Measurements from ENCODE around the gene MTMR1. TPM values are rescaled to one million over a fixed set of nuclear protein-coding genes. Genes with fewer than 3 reads are reported as not detected.

MTMR1 gene
- total RNA-seq, 2 donors from 2014 or later, result 10.2 to 21.0 TPM

GRCh38 chrX:150806827-150807226 is 113.6 kb downstream of the MTMR1 start:
- DNase-seq (ENCODE audit: low spot score), result no peak
- Histone ChIP-seq H3K9me3 (no peaks in the 10 kb centered on the region), H3K27ac (no peak overlapping the region), H3K4me3 (no peak overlapping the region), H3K4me1 (no peaks in the 10 kb centered on the region), H3K36me3 (no peaks in the 10 kb centered on the region), H3K27me3 (no peaks in the 10 kb centered on the region)
- no peak for TF ChIP-seq CTCF (IDR thresholded peaks at IDR 0.05)

DNA sequence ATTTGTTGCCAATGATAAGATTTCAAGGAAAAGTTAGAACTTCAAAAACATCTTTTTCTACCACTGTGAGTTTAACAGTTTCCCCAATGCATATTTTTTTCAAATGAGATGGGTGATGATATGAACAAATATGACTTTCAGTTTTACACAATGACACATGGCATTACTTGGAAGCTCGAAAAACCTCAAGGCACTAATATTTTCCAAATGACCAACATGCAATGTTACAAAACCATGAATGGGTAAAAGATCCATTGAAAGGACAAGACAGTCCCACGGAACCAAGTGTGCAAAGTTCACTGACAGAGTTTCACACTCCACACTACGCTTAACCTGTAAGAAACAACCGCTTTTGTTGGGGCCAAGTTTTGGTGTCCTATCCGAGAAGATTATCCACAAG is 120.7 kb downstream of the MTMR1 start:
- Histone ChIP-seq H3K27me3 (no peaks in the 10 kb centered on the region), H3K9me3 (peaks cover 0 to 8% of the 10 kb centered on the region in 2 donors), H3K36me3 (no peaks in the 10 kb centered on the region), H3K4me1 (no peaks in the 10 kb centered on the region), H3K27ac (no peak overlapping the region), H3K4me3 (no peak overlapping the region)
- no peak for TF ChIP-seq CTCF (IDR thresholded peaks at IDR 0.05)
- no peak for DNase-seq (ENCODE audit: low spot score)

Other genes with a start within 250 kb of the MTMR1 start
- gene MTM1, start 124.8 kb upstream of the MTMR1 start, total RNA-seq, result 1 to 10 TPM; 9.0 to 9.4 TPM
- 10 to 100 TPM; 66.0 to 72.0 TPM for gene CD99L2, start 205.3 kb downstream of the MTMR1 start, total RNA-seq